HEK293 (cell line): Measurements from ENCODE around the gene LAYN.

ENCODE experiments used
- ELK4 ChIP-seq: IDR thresholded peaks from 2 replicates; pipeline ENCODE4 v1.6.1; 2011; ENCODE audit warnings: mild to moderate bottlenecking, low read depth, low read length, borderline replicate concordance
- HOXD13 ChIP-seq: sonication (generic); formaldehyde crosslinking; IDR thresholded peaks from 2 replicates; pipeline ENCODE4 v1.8.0; 2022; ENCODE audit warnings: missing genetic modification reagents, borderline replicate concordance
- KLF16 ChIP-seq: fragments of 450-650 bp; formaldehyde crosslinking; IDR thresholded peaks from 2 replicates; pipeline ENCODE4 v1.5.1; 2017; ENCODE audit warnings: missing biosample characterization, missing genetic modification characterization
- KLF9 ChIP-seq: fragments of 450-650 bp; formaldehyde crosslinking; IDR thresholded peaks from 2 replicates; pipeline ENCODE4 v1.5.1; 2016; ENCODE audit warnings: missing biosample characterization, missing genetic modification characterization, low read depth
- MYNN ChIP-seq: fragments of 450-650 bp; formaldehyde crosslinking; IDR thresholded peaks from 2 replicates; pipeline ENCODE4 v1.5.1; 2016; ENCODE audit warnings: missing biosample characterization, missing genetic modification characterization, borderline replicate concordance
- MZF1 ChIP-seq: fragments of 450-650 bp; formaldehyde crosslinking; IDR thresholded peaks from 2 replicates; pipeline ENCODE4 v1.5.1; 2017; ENCODE audit warnings: missing biosample characterization, missing genetic modification characterization, borderline replicate concordance
- PBX3 ChIP-seq: sonication (generic); formaldehyde crosslinking; IDR thresholded peaks from 2 replicates; pipeline ENCODE4 v1.8.1; 2022; ENCODE audit warnings: mild to moderate bottlenecking, moderate library complexity, missing genetic modification reagents
- REPIN1 ChIP-seq: fragments of 450-650 bp; formaldehyde crosslinking; IDR thresholded peaks from 2 replicates; pipeline ENCODE4 v1.5.1; 2017; ENCODE audit warnings: missing biosample characterization, missing genetic modification characterization, low read depth
- SALL2 ChIP-seq: fragments of 450-650 bp; formaldehyde crosslinking; IDR thresholded peaks from 2 replicates; pipeline ENCODE4 v1.5.0; 2017; ENCODE audit warnings: missing biosample characterization, mild to moderate bottlenecking, missing genetic modification characterization, borderline replicate concordance
- SP2 ChIP-seq: fragments of 450-650 bp; formaldehyde crosslinking; IDR thresholded peaks from 2 replicates; pipeline ENCODE4 v1.5.1; 2016; ENCODE audit warnings: missing biosample characterization, missing genetic modification characterization
- TCF7L2 ChIP-seq: IDR thresholded peaks from 2 replicates; pipeline ENCODE4 v1.6.1; 2011; ENCODE audit warnings: low read depth, mild to moderate bottlenecking, inconsistent platforms, low read length, moderate library complexity, borderline replicate concordance
- WT1 ChIP-seq: fragments of 450-650 bp; formaldehyde crosslinking; IDR thresholded peaks from 2 replicates; pipeline ENCODE4 v1.5.1; 2016; ENCODE audit warnings: missing biosample characterization, missing genetic modification characterization
- YY1 ChIP-seq: fragments of 450-650 bp; formaldehyde crosslinking; IDR thresholded peaks from 2 replicates; pipeline ENCODE4 v1.5.1; 2018; ENCODE audit warnings: missing biosample characterization, missing genetic modification characterization
- ZBTB8A ChIP-seq: fragments of 450-650 bp; formaldehyde crosslinking; IDR thresholded peaks from 2 replicates; pipeline ENCODE4 v1.5.1; 2016; ENCODE audit warnings: missing biosample characterization, missing genetic modification characterization
- ZNF10 ChIP-seq: fragments of 450-650 bp; formaldehyde crosslinking; IDR thresholded peaks from 2 replicates; pipeline ENCODE4 v1.5.1; 2017; ENCODE audit warnings: missing biosample characterization, missing genetic modification characterization
- ZNF114 ChIP-seq: fragments of 450-650 bp; formaldehyde crosslinking; IDR thresholded peaks from 2 replicates; pipeline ENCODE4 v1.5.0; 2017; ENCODE audit warnings: missing biosample characterization, missing genetic modification characterization
- ZNF132 ChIP-seq: fragments of 450-650 bp; formaldehyde crosslinking; IDR thresholded peaks from 2 replicates; pipeline ENCODE4 v1.5.1; 2017; ENCODE audit warnings: missing biosample characterization, missing genetic modification characterization, borderline replicate concordance
- ZNF23 ChIP-seq: fragments of 450-650 bp; formaldehyde crosslinking; IDR thresholded peaks from 2 replicates; pipeline ENCODE4 v1.5.1; 2016; ENCODE audit warnings: missing biosample characterization, missing genetic modification characterization, borderline replicate concordance
- ZNF341 ChIP-seq: fragments of 450-650 bp; formaldehyde crosslinking; IDR thresholded peaks from 2 replicates; pipeline ENCODE4; 2016; ENCODE audit warnings: low read depth, missing biosample characterization, missing genetic modification characterization
- ZNF362 ChIP-seq: fragments of 450-650 bp; formaldehyde crosslinking; IDR thresholded peaks from 2 replicates; pipeline ENCODE4 v1.5.1; 2016; ENCODE audit warnings: missing biosample characterization, missing genetic modification characterization
- ZNF404 ChIP-seq: fragments of 450-650 bp; formaldehyde crosslinking; IDR thresholded peaks from 2 replicates; pipeline ENCODE4 v1.5.1; 2017; ENCODE audit warnings: missing biosample characterization, missing genetic modification characterization
- ZNF423 ChIP-seq: fragments of 450-650 bp; formaldehyde crosslinking; IDR thresholded peaks from 2 replicates; pipeline ENCODE4 v1.5.1; 2016; ENCODE audit warnings: missing biosample characterization, missing genetic modification characterization
- ZNF473 ChIP-seq: fragments of 450-650 bp; formaldehyde crosslinking; IDR thresholded peaks from 2 replicates; pipeline ENCODE4 v1.5.1; 2017; ENCODE audit warnings: missing biosample characterization, missing genetic modification characterization
- ZNF629 ChIP-seq: fragments of 450-650 bp; formaldehyde crosslinking; IDR thresholded peaks from 2 replicates; pipeline ENCODE4 v1.5.1; 2017; ENCODE audit warnings: missing biosample characterization, missing genetic modification characterization
- ZNF654 ChIP-seq: fragments of 450-650 bp; formaldehyde crosslinking; IDR thresholded peaks from 2 replicates; pipeline ENCODE4 v1.5.1; 2016; ENCODE audit warnings: low read depth, missing biosample characterization, missing genetic modification characterization
- ZNF692 ChIP-seq: fragments of 450-650 bp; formaldehyde crosslinking; IDR thresholded peaks from 2 replicates; pipeline ENCODE4 v1.5.1; 2016; ENCODE audit warnings: missing biosample characterization, missing genetic modification characterization
- ZNF747 ChIP-seq: fragments of 450-650 bp; formaldehyde crosslinking; IDR thresholded peaks from 2 replicates; pipeline ENCODE4 v1.5.1; 2016; ENCODE audit warnings: missing biosample characterization, missing genetic modification characterization
- ZNF768 ChIP-seq: fragments of 450-650 bp; formaldehyde crosslinking; IDR thresholded peaks from 2 replicates; pipeline ENCODE4 v1.5.1; 2018; ENCODE audit warnings: missing biosample characterization, mild to moderate bottlenecking, missing genetic modification characterization
- ZSCAN30 ChIP-seq: fragments of 450-650 bp; IDR thresholded peaks from 2 replicates; pipeline ENCODE4 v1.5.1; 2018; ENCODE audit warnings: missing biosample characterization, mild to moderate bottlenecking, missing genetic modification characterization, moderate library complexity
- ZXDB ChIP-seq: fragments of 450-650 bp; formaldehyde crosslinking; IDR thresholded peaks from 2 replicates; pipeline ENCODE4 v1.5.1; 2016; ENCODE audit warnings: missing biosample characterization, missing genetic modification characterization
- TF ChIP-seq, protein P1 (sequence below): fragments of 450-650 bp; formaldehyde crosslinking; IDR thresholded peaks from 2 replicates; pipeline ENCODE4 v1.5.1; 2017; ENCODE audit warnings: missing biosample characterization, missing genetic modification characterization
- TF ChIP-seq, protein P2 (sequence below): fragments of 450-650 bp; formaldehyde crosslinking; IDR thresholded peaks from 2 replicates; pipeline ENCODE4 v1.5.1; 2017; ENCODE audit warnings: missing biosample characterization, mild to moderate bottlenecking, missing genetic modification characterization, moderate library complexity

The LAYN gene

DNA sequence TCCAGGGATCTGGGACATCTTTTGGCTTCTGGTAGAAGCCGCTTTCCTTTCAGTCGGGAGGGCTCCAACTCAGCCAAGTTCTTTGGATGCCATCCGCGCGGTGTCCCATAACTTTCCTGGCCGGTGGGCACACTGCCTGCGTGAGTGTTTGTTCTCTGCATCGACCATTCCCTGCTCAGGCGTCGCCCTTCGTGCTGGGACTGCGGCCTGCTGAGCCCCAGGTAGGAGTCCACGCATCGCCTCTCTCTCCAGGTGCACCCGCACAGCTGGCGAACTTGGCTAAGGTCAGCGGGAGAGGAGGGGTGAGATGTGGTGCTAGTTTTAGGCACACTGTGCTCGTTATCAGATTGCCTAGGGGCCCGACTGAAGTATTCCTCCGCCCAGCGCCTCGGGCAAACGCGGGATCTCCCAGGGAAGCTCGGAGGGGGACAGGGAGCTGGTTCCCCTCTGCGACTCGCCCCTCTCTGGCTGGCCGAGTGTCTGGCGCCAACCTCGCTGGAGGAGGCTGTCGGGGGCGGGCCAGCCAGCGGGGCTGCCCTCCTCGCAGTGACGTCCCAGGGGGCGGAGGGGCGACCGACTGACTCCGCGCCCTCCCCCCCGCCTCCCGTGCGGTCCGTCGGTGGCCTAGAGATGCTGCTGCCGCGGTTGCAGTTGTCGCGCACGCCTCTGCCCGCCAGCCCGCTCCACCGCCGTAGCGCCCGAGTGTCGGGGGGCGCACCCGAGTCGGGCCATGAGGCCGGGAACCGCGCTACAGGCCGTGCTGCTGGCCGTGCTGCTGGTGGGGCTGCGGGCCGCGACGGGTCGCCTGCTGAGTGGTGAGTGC, at the start of gene LAYN (continued):
- TF ChIP-seq HOXD13 (CRISPR knock-in tag) (no peak), ZNF341 (tag by site-specific recombination) (peak; percentile 61; the same call in 1 of the 2 replicates), ZNF362 (no peak), ZNF10 (no peak), ZNF473 (tag by site-specific recombination) (no peak), KLF9 (tag by site-specific recombination) (peak; percentile 26; the same call in 1 of the 2 replicates), SALL2 (tag by site-specific recombination) (no peak), ELK4 (no peak), ZNF132 (tag by site-specific recombination) (no peak), ZNF423 (peak; percentile 12; the same call in 1 of the 2 replicates), SP2 (peak; percentile 71), ZNF747 (tag by site-specific recombination) (no peak), KLF16 (0 out of 2 replicates have a peak, but pooled peaks have one; percentile 25), ZNF654 (tag by site-specific recombination) (no peak), ZNF404 (tag by site-specific recombination) (no peak), MZF1 (tag by site-specific recombination) (no peak), WT1 (tag by site-specific recombination) (peak; percentile 34; the same call in 1 of the 2 replicates), YY1 (tag by site-specific recombination) (no peak), PBX3 (CRISPR knock-in tag) (0 out of 2 replicates have a peak, but pooled peaks have one; percentile 48), ZNF629 (no peak), TCF7L2 (no peak), ZNF768 (no peak), ZXDB (tag by site-specific recombination) (peak; percentile 76), MYNN (tag by site-specific recombination) (no peak), ZNF692 (tag by site-specific recombination) (0 out of 2 replicates have a peak, but pooled peaks have one; percentile 14), ZNF23 (tag by site-specific recombination) (no peak), REPIN1 (tag by site-specific recombination) (no peak), ZSCAN30 (tag by site-specific recombination) (peak; percentile 64; the same call in 1 of the 2 replicates), ZNF114 (no peak), ZBTB8A (tag by site-specific recombination) (peak; percentile 68)
- TF ChIP-seq, protein P1, sequence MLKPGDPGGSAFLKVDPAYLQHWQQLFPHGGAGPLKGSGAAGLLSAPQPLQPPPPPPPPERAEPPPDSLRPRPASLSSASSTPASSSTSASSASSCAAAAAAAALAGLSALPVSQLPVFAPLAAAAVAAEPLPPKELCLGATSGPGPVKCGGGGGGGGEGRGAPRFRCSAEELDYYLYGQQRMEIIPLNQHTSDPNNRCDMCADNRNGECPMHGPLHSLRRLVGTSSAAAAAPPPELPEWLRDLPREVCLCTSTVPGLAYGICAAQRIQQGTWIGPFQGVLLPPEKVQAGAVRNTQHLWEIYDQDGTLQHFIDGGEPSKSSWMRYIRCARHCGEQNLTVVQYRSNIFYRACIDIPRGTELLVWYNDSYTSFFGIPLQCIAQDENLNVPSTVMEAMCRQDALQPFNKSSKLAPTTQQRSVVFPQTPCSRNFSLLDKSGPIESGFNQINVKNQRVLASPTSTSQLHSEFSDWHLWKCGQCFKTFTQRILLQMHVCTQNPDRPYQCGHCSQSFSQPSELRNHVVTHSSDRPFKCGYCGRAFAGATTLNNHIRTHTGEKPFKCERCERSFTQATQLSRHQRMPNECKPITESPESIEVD (tag by site-specific recombination) = no peak
- TF ChIP-seq, protein P2, sequence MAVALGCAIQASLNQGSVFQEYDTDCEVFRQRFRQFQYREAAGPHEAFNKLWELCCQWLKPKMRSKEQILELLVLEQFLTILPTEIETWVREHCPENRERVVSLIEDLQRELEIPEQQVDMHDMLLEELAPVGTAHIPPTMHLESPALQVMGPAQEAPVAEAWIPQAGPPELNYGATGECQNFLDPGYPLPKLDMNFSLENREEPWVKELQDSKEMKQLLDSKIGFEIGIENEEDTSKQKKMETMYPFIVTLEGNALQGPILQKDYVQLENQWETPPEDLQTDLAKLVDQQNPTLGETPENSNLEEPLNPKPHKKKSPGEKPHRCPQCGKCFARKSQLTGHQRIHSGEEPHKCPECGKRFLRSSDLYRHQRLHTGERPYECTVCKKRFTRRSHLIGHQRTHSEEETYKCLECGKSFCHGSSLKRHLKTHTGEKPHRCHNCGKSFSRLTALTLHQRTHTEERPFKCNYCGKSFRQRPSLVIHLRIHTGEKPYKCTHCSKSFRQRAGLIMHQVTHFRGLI (tag by site-specific recombination) = 0 out of 2 replicates have a peak, but pooled peaks have one; percentile 47
